ENCODE measurements around the gene TBKBP1. TPM values are rescaled to one million over a fixed set of nuclear protein-coding genes. Genes with fewer than 3 reads are reported as not detected.

The TBKBP1 gene
- total RNA-seq, 4 donors from 2014 or later: 3.0 to 23.1 (median 5.2) TPM

GRCh38 chr17:47650525-47651522 lies 43.1 kb upstream of the TBKBP1 start:
- peak; percentile 93 to 97 (median 96) for DNase-seq
- peaks cover 0 to 37% (median 0%) of the 10 kb centered on the region in 3 donors for H3K36me3 ChIP-seq
- H3K27me3 ChIP-seq: no peaks in the 10 kb centered on the region
- H3K9me3 ChIP-seq: no peaks in the 10 kb centered on the region
- H3K27ac ChIP-seq: peak overlapping the region; percentile 96 to 98 (median 97)
- TF ChIP-seq CTCF (IDR thresholded peaks at IDR 0.05) (no peak), POLR2A (IDR thresholded peaks at IDR 0.05) (no peak)
- H3K4me1 ChIP-seq: peaks cover 0 to 23% (median 4%) of the 10 kb centered on the region in 4 donors
- peak overlapping the region; percentile 73 to 99 (median 88) for H3K4me3 ChIP-seq

GRCh38 chr17:47651704-47652103 lies 42.3 kb upstream of the TBKBP1 start:
- Histone ChIP-seq H3K27me3 (no peaks in the 10 kb centered on the region), H3K36me3 (peaks cover 0 to 45% (median 0%) of the 10 kb centered on the region in 3 donors), H3K4me3 (no peak overlapping the region), H3K4me1 (peaks cover 0 to 23% (median 4%) of the 10 kb centered on the region in 4 donors), H3K9me3 (no peaks in the 10 kb centered on the region), H3K27ac (no peak overlapping the region)
- TF ChIP-seq POLR2A (IDR thresholded peaks at IDR 0.05): no peak
- no peak for TF ChIP-seq CTCF (IDR thresholded peaks at IDR 0.05)
- DNase-seq: no peak

GRCh38 chr17:47652570-47652969 lies 41.4 kb upstream of the TBKBP1 start:
- Histone ChIP-seq H3K4me3 (no peak overlapping the region), H3K36me3 (peaks cover 0 to 53% (median 0%) of the 10 kb centered on the region in 3 donors), H3K27me3 (no peaks in the 10 kb centered on the region), H3K4me1 (peaks cover 0 to 23% (median 4%) of the 10 kb centered on the region in 4 donors), H3K9me3 (no peaks in the 10 kb centered on the region), H3K27ac (no peak overlapping the region)
- TF ChIP-seq CTCF (IDR thresholded peaks at IDR 0.05): no peak
- TF ChIP-seq POLR2A (IDR thresholded peaks at IDR 0.05): no peak
- no peak for DNase-seq

- peaks cover 0 to 20% (median 4%) of the 10 kb centered on the region in 4 donors for H3K4me1 ChIP-seq
- H3K9me3 ChIP-seq: no peaks in the 10 kb centered on the region
- peaks cover 0 to 62% (median 0%) of the 10 kb centered on the region in 3 donors for H3K36me3 ChIP-seq
- no peak overlapping the region for H3K4me3 ChIP-seq
- no peak for TF ChIP-seq CTCF (IDR thresholded peaks at IDR 0.05)
- TF ChIP-seq POLR2A (IDR thresholded peaks at IDR 0.05): no peak
- H3K27ac ChIP-seq: no peak overlapping the region
- DNase-seq: no peak
- H3K27me3 ChIP-seq: no peaks in the 10 kb centered on the region
Measured at GRCh38 chr17:47653442-47653841, 40.5 kb upstream of the TBKBP1 start.

- Histone ChIP-seq H3K9me3 (no peaks in the 10 kb centered on the region), H3K27ac (peak overlapping the region in 1 of 4 donors; percentile 25), H3K4me1 (peaks cover 0 to 19% (median 6%) of the 10 kb centered on the region in 4 donors), H3K27me3 (no peaks in the 10 kb centered on the region), H3K36me3 (peaks cover 0 to 73% (median 0%) of the 10 kb centered on the region in 3 donors), H3K4me3 (no peak overlapping the region)
- no peak for DNase-seq
- TF ChIP-seq CTCF (IDR thresholded peaks at IDR 0.05) (no peak), POLR2A (IDR thresholded peaks at IDR 0.05) (no peak)
Measured at GRCh38 chr17:47654991-47655390, 39.0 kb upstream of the TBKBP1 start.

Measured in Peyer's patch (tissue), 4 donors.